GM12878 (cell line): Measurements from ENCODE around the gene RHEBL1. TPM values are rescaled to one million over a fixed set of nuclear protein-coding genes. Genes with fewer than 3 reads are reported as not detected.

Source experiments
- ATAC-seq: fragments of 200-7000 bp; cut with Tn5 transposase; 3 replicates; pipeline ENCODE4 v1.9.1; 2020; ENCODE audit warnings: mild to moderate bottlenecking, moderate library complexity
- BruUV-seq: library from RNA; stranded (reverse); fragments of 400-500 nt; replicated peaks from 2 replicates; lab custom pipeline; 2021; lab: Mats Ljungman, UMichigan
- CTCF ChIA-PET: fragments of 300-600 bp; sonication (Branson Sonifier 250); formaldehyde crosslinking; extraction: SDS; loops from one replicate; lab custom pipeline; 2021; ENCODE audit warnings: inconsistent platforms; lab: Yijun Ruan, JAX
- POLR2A ChIA-PET: fragments of 350-600 bp; formaldehyde crosslinking; extraction: SDS; loops from one replicate; lab custom pipeline; 2021; ENCODE audit warnings: inconsistent platforms; lab: Charles Lee
- RAD21 ChIA-PET: fragments of 300-600 bp; sonication (Branson Sonifier 250); formaldehyde crosslinking; loops from one replicate; lab custom pipeline; 2023; ENCODE audit warnings: antibody characterized with exemption; ENCODE audit not compliant: unreplicated experiment; lab: Charles Lee
- SMC1A ChIA-PET: fragments of 300-600 bp; sonication (Branson Sonifier 250); formaldehyde crosslinking; loops from one replicate; lab custom pipeline; 2023; ENCODE audit not compliant: unreplicated experiment, uncharacterized antibody; lab: Charles Lee
- DNase-seq: peaks from one replicate; pipeline ENCODE4 v3.0.0-alpha.2; 2011; ENCODE audit warnings: low read depth, low spot score
- FAIRE-seq: peaks from 3 replicates; lab custom pipeline; 2011; peaks lifted over from hg19 to GRCh38; lab: Jason Lieb, UNC
- H2AFZ ChIP-seq: 2 replicates; pipeline ENCODE4 v1.6.0; 2011; ENCODE audit warnings: low read depth, low read length, control low read depth; ENCODE audit not compliant: control insufficient read depth
- H3K27ac ChIP-seq: 2 replicates; pipeline ENCODE4 v1.5.1; 2011; ENCODE audit warnings: control low read depth; ENCODE audit not compliant: control insufficient read depth, insufficient read depth
- H3K27me3 ChIP-seq, 2 experiments: replicated peaks in 1 of 2; 2 replicates each; pipeline versions ENCODE4 v1.6.0 to v1.6.1; 2011; ENCODE audit warnings: low read length in 1 of 2; ENCODE audit not compliant: control insufficient read depth in 2 of 2, insufficient read depth in 2 of 2
- H3K36me3 ChIP-seq, 2 experiments: 2 replicates each; pipeline ENCODE4 v1.5.1; 2011; ENCODE audit warnings: low read length in 1 of 2; ENCODE audit not compliant: control insufficient read depth in 2 of 2, insufficient read depth in 2 of 2
- H3K4me1 ChIP-seq: 2 replicates; pipeline ENCODE4 v1.6.1; 2011; ENCODE audit warnings: mild to moderate bottlenecking, low read length, moderate library complexity, mixed read lengths; ENCODE audit not compliant: control insufficient read depth, insufficient read depth
- H3K4me2 ChIP-seq: 2 replicates; pipeline ENCODE4 v1.6.0; 2011; ENCODE audit warnings: control low read depth; ENCODE audit not compliant: control insufficient read depth, insufficient read depth
- H3K4me3 ChIP-seq: fragments of 200-600 bp; sonication (generic); 2 replicates; pipeline ENCODE4 v1.5.1; 2016
- H3K79me2 ChIP-seq: 2 replicates; pipeline ENCODE4 v1.6.0; 2011; ENCODE audit warnings: low read length; ENCODE audit not compliant: control insufficient read depth, insufficient read depth
- H3K9ac ChIP-seq: 2 replicates; pipeline ENCODE4 v1.8.0; 2011; ENCODE audit warnings: low read length, control low read depth, mixed read lengths; ENCODE audit not compliant: control insufficient read depth, insufficient read depth
- H3K9me3 ChIP-seq: replicated peaks from 3 replicates; pipeline ENCODE4 v1.5.1; 2011; ENCODE audit warnings: mild to moderate bottlenecking, low read length; ENCODE audit not compliant: control insufficient read depth, insufficient read depth
- H4K20me1 ChIP-seq: 2 replicates; pipeline ENCODE4 v1.6.0; 2011; ENCODE audit not compliant: control insufficient read depth, insufficient read depth
- ESRRA ChIP-seq: IDR thresholded peaks from 2 replicates; pipeline ENCODE4 v1.6.1; 2012; ENCODE audit warnings: mild to moderate bottlenecking, low read length, improper control_type of control experiment
- IKZF1 ChIP-seq: fragments of 450-650 bp; conservative IDR thresholded peaks from 2 replicates; pipeline ENCODE4 v1.6.1; 2017; ENCODE audit warnings: antibody characterized with exemption, mild to moderate bottlenecking
- MTA3 ChIP-seq: IDR thresholded peaks from 2 replicates; pipeline ENCODE4 v1.6.1; 2012; ENCODE audit warnings: low read length, inconsistent platforms, borderline replicate concordance
- PML ChIP-seq: IDR thresholded peaks from 2 replicates; pipeline ENCODE4 v1.6.1; 2012; ENCODE audit warnings: low read length, inconsistent platforms
- SMAD1 ChIP-seq: fragments of 450-650 bp; IDR thresholded peaks from 2 replicates; pipeline ENCODE4 v1.6.1; 2018; ENCODE audit warnings: mild to moderate bottlenecking, low read depth; ENCODE audit not compliant: partially characterized antibody
- SMARCA5 ChIP-seq: fragments of 450-650 bp; IDR thresholded peaks from 2 replicates; pipeline ENCODE4 v1.6.1; 2017; ENCODE audit warnings: mild to moderate bottlenecking
- USF2 ChIP-seq: IDR thresholded peaks from 2 replicates; pipeline ENCODE4 v1.6.1; 2011; ENCODE audit warnings: low read depth, low read length, improper control_type of control experiment, borderline replicate concordance
- ZNF687 ChIP-seq: fragments of 450-650 bp; IDR thresholded peaks from 2 replicates; pipeline ENCODE4 v1.6.1; 2017; ENCODE audit warnings: mild to moderate bottlenecking, moderate library complexity
- ZSCAN29 ChIP-seq: fragments of 450-650 bp; IDR thresholded peaks from 2 replicates; pipeline ENCODE4 v1.6.1; 2017; ENCODE audit warnings: mild to moderate bottlenecking, moderate library complexity
- WGBS: methylation state at CpG from one replicate; pipeline ENCODE4 v1.1.6; 2016; ENCODE audit warnings: low lambda C conversion rate; ENCODE audit not compliant: insufficient replicate concordance, insufficient coverage; ENCODE audit errors: missing lambda C conversion rate; 5-methylcytosine and 5-hydroxymethylcytosine counted together
- in situ Hi-C: fragments of 300-500 bp; cut with MboI; formaldehyde crosslinking; loops from 9 replicates; pipeline ENCODE4 v1.14.3; 2018; ENCODE audit warnings: mixed read lengths
- intact Hi-C: fragments of 100-400 bp; cut with micrococcal nuclease; formaldehyde crosslinking; loops from one replicate; pipeline ENCODE4 v1.14.2; 2022; ENCODE audit not compliant: unreplicated experiment
- polyA plus RNA-seq, 11 experiments: library from polyadenylated mRNA; depleted of rRNA in 4 of 11; unstranded in 6 of 11; stranded (reverse) in 5 of 11; fragments of >200 nt; fragmentation: Nextera tagmentation in 4 of 11; fragmentation: Illumina TruSeq in 1 of 11; extraction: Ambion mirVana in 4 of 11; extraction: Trizol in 1 of 11; gene quantifications; 1 replicate in 1 of 11; 2 replicates in 10 of 11; pipeline versions ENCODE4 v1.2.1 to v1.2.3, GENCODE V29; 2011 to 2016; ENCODE audit warnings: inconsistent platforms in 2 of 11, missing spikeins in 2 of 11, low read depth in 1 of 11
- total RNA-seq, 4 experiments: library from RNA; depleted of rRNA in 3 of 4; stranded (reverse); fragments of >200 nt in 3 of 4; fragmentation: Illumina TruSeq in 1 of 4; extraction: Trizol in 1 of 4; gene quantifications; 2 replicates each; pipeline versions ENCODE4 v1.2.1 to v1.2.3, GENCODE V29; 2013 to 2021

Gene RHEBL1
- total and polyA plus RNA-seq, 10 of the 15 experiments (the other 5 are each of a cell fraction or from before 2014, with no cell fraction given): 5.9 to 18.7 (median 12.0) TPM

DNA sequence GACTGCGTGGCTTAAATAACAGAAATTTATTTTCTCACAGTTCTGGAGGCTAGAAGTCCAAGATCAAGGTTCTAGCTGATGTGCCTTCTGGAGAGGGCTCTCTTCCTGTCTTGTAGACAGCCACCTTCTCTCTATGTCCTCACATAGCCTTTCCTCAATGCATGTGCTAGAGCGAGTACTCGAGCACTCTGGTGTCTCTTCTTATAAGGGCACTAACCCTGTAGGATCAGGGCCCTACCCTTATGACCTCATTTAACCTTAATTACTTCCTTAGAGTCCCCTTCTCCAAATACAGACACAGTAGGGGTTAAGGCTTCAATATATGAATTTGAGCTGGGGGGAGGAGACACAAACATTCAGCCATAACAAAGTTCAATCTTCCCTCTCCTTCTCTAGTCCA lies 14.7 kb upstream of the RHEBL1 start:
- SMC1A ChIA-PET: interaction anchor here (0.7 to 6.1 kb wide), 7 partner anchors 9 to 106 kb away, joined by 3 to 82 read pairs (median 4); partner anchors contain the start of gene DHH
- no peak for FAIRE-seq
- DNase-seq: no peak
- BruUV-seq: no TSS peak
- H3K27ac ChIP-seq: no peak overlapping the region
- peaks cover 5 to 8% of the 10 kb centered on the region in 2 experiments; a peak in 3 of 4 replicates for H3K27me3 ChIP-seq
- in situ Hi-C loops: no loop called here
- no peak overlapping the region for H2AFZ ChIP-seq
- no peak overlapping the region for H3K4me3 ChIP-seq
- H3K4me1 ChIP-seq: no peaks in the 10 kb centered on the region; the same call in 1 of the 2 replicates
- no peaks in the 10 kb centered on the region for H4K20me1 ChIP-seq
- no peak for ATAC-seq
- RAD21 ChIA-PET: interaction anchor here (1.0 to 1.2 kb wide), 2 partner anchors 15 to 17 kb away, joined by 4 read pairs; partner anchors contain the start of gene RHEBL1
- POLR2A ChIA-PET: interaction anchor here (0.6 kb wide), 1 partner anchor 58 kb away, joined by 4 read pairs; no protein-coding TSS in a partner anchor
- TF ChIP-seq SMAD1 (no peak), MTA3 (no peak), IKZF1 (no peak)
- H3K4me2 ChIP-seq: no peak overlapping the region
- CTCF ChIA-PET: interaction anchor here (0.6 to 7.0 kb wide), 12 partner anchors 9 to 331 kb away, joined by 3 to 254 read pairs (median 6); partner anchors contain the start of genes DHH, LMBR1L, RHEBL1 and WNT1
- WGBS: 54% methylated on average over 3 of the region's 3 CpGs
- no peaks in the 10 kb centered on the region for H3K36me3 ChIP-seq
- H3K9me3 ChIP-seq: no peaks in the 10 kb centered on the region
- H3K9ac ChIP-seq: no peak overlapping the region
- H3K79me2 ChIP-seq: no peaks in the 10 kb centered on the region
- intact Hi-C loops: no loop called here

- ChIA-PET RAD21 (interaction anchor here (1.9 kb wide), 1 partner anchor 9 kb away, joined by 7 read pairs; no protein-coding TSS in a partner anchor), POLR2A (interaction anchor here (0.7 to 1.7 kb wide), 2 partner anchors 8 to 29 kb away, joined by 3 read pairs; no protein-coding TSS in a partner anchor), CTCF (interaction anchor here (0.6 to 4.9 kb wide), 5 partner anchors 9 to 79 kb away, joined by 3 to 34 read pairs (median 19); partner anchors contain the start of gene RHEBL1), SMC1A (interaction anchor here (0.7 to 1.8 kb wide), 6 partner anchors 8 to 21 kb away, joined by 3 to 5 read pairs (median 4); partner anchors contain the start of gene RHEBL1)
- ATAC-seq: no peak
- intact Hi-C loops: no loop called here
- H3K4me2 ChIP-seq: no peak overlapping the region
- no peak overlapping the region for H3K4me3 ChIP-seq
- H3K27me3 ChIP-seq: no peaks in the 10 kb centered on the region; a peak in 1 of 4 replicates
- in situ Hi-C loops: no loop called here
- no peaks in the 10 kb centered on the region for H3K79me2 ChIP-seq
- no peaks in the 10 kb centered on the region for H3K9me3 ChIP-seq
- H3K4me1 ChIP-seq: no peaks in the 10 kb centered on the region
- FAIRE-seq: no peak
- H3K9ac ChIP-seq: no peak overlapping the region
- DNase-seq: no peak
- H2AFZ ChIP-seq: no peak overlapping the region
- no peaks in the 10 kb centered on the region for H3K36me3 ChIP-seq
- no TSS peak for BruUV-seq
- H4K20me1 ChIP-seq: no peaks in the 10 kb centered on the region
- no peak overlapping the region for H3K27ac ChIP-seq
- WGBS: 45% methylated on average over 1 of the region's 1 CpG
- no peak for TF ChIP-seq SMARCA5
- no peak for TF ChIP-seq ZSCAN29
- TF ChIP-seq ESRRA: no peak
- TF ChIP-seq PML: no peak
- TF ChIP-seq USF2: no peak
- no peak for TF ChIP-seq ZNF687
Observed at GRCh38 chr12:49079793-49080192, 10.0 kb upstream of the RHEBL1 start.
